Stimulated activated CD4-positive, alpha-beta T cell treated with anti-CD3 and anti-CD28 coated beads, Interleukin-12 subunit alpha, Interleukin-12 subunit beta, amount 100 ng/mL, for 4 hours (primary cell): Measurements from ENCODE around the gene EFNA3.
A peak's percentile ranks its signal among the peaks of the same experiment; 100 is the strongest.

ENCODE experiments used
- DNase-seq: peaks from one replicate; pipeline ENCODE4 v3.0.0-alpha.2; 2020

The EFNA3 gene

GRCh38 chr1:155068599-155068998 is 10.0 kb upstream of the EFNA3 start:
- DNase-seq: no peak

- DNase-seq: no peak
Measured at GRCh38 chr1:155069551-155070157, 9.0 kb upstream of the EFNA3 start.

- no peak for DNase-seq
Measured at GRCh38 chr1:155070158-155070621, 8.4 kb upstream of the EFNA3 start.

GRCh38 chr1:155070721-155071569 is 7.7 kb upstream of the EFNA3 start:
- peak; percentile 69 for DNase-seq

- no peak for DNase-seq
Measured at GRCh38 chr1:155071701-155072100, 6.9 kb upstream of the EFNA3 start.

GRCh38 chr1:155072531-155073289 is 5.9 kb upstream of the EFNA3 start:
- no peak for DNase-seq

GRCh38 chr1:155073377-155074242 is 5.0 kb upstream of the EFNA3 start:
- no peak for DNase-seq

- no peak for DNase-seq
Measured at GRCh38 chr1:155075535-155075934, 3.1 kb upstream of the EFNA3 start.

- DNase-seq: no peak
Measured at GRCh38 chr1:155076371-155076770, 2.3 kb upstream of the EFNA3 start.

- no peak for DNase-seq
Measured at GRCh38 chr1:155077346-155077745, 1.3 kb upstream of the EFNA3 start.

GRCh38 chr1:155077758-155078445 is 735 bp upstream of the EFNA3 start:
- no peak for DNase-seq

- no peak for DNase-seq
Measured at GRCh38 chr1:155079210-155079486, 511 bp downstream of the EFNA3 start.

GRCh38 chr1:155079487-155080311 is 1.1 kb downstream of the EFNA3 start:
- no peak for DNase-seq

- no peak for DNase-seq
Measured at GRCh38 chr1:155080312-155081228, 1.9 kb downstream of the EFNA3 start.

GRCh38 chr1:155081472-155082300 is 3.0 kb downstream of the EFNA3 start:
- DNase-seq: no peak

- no peak for DNase-seq
Measured at GRCh38 chr1:155082301-155083051, 3.8 kb downstream of the EFNA3 start.

- no peak for DNase-seq
Measured at GRCh38 chr1:155083052-155083541, 4.5 kb downstream of the EFNA3 start.
